Loucy (cell line): ENCODE measurements around the gene WNK2.

Experiments used
- H2AFZ ChIP-seq: fragments of 200-600 bp; sonication (generic); 2 replicates; pipeline ENCODE4 v1.6.0; 2016; ENCODE audit warnings: antibody characterized with exemption, mild to moderate bottlenecking, low read length, moderate library complexity
- H3F3A ChIP-seq: fragments of 200-600 bp; 2 replicates; pipeline ENCODE4 v1.6.0; 2016; ENCODE audit warnings: antibody characterized with exemption, low read depth, mild to moderate bottlenecking
- H3K27me3 ChIP-seq: fragments of 200-600 bp; sonication (generic); 2 replicates; pipeline ENCODE4 v1.6.1; 2014; ENCODE audit warnings: low read length, mild to moderate bottlenecking; ENCODE audit not compliant: insufficient read depth, poor library complexity, severe bottlenecking
- H3K36me3 ChIP-seq: fragments of 200-600 bp; sonication (generic); 2 replicates; pipeline ENCODE4 v1.6.1; 2016; ENCODE audit warnings: low read length; ENCODE audit not compliant: insufficient read depth
- H3K4me1 ChIP-seq: fragments of 200-600 bp; sonication (generic); 2 replicates; pipeline ENCODE4 v1.5.1; 2014; ENCODE audit warnings: low read length, mild to moderate bottlenecking; ENCODE audit not compliant: insufficient read depth, poor library complexity, severe bottlenecking
- H3K4me2 ChIP-seq: fragments of 200-600 bp; sonication (generic); 2 replicates; pipeline ENCODE4 v1.6.0; 2014; ENCODE audit warnings: antibody characterized with exemption, low read length, low read depth, mild to moderate bottlenecking; ENCODE audit not compliant: poor library complexity, severe bottlenecking
- H3K4me3 ChIP-seq: fragments of 200-600 bp; sonication (generic); 2 replicates; pipeline ENCODE4 v1.5.1; 2014; ENCODE audit warnings: low read length, mild to moderate bottlenecking, mixed read lengths; ENCODE audit not compliant: poor library complexity, severe bottlenecking
- H3K79me2 ChIP-seq: fragments of 200-600 bp; sonication (generic); 2 replicates; pipeline ENCODE4 v1.6.1; 2014; ENCODE audit warnings: low read length; ENCODE audit not compliant: insufficient read depth
- H3K9ac ChIP-seq: fragments of 200-600 bp; sonication (generic); 2 replicates; pipeline ENCODE4 v1.6.0; 2014; ENCODE audit warnings: mild to moderate bottlenecking, low read depth, low read length, moderate library complexity; ENCODE audit not compliant: poor library complexity, severe bottlenecking
- H3K9me2 ChIP-seq: fragments of 200-600 bp; sonication (generic); replicated peaks from 2 replicates; pipeline ENCODE4 v1.6.1; 2016; ENCODE audit warnings: low read depth, low read length, mixed read lengths
- H3K9me3 ChIP-seq: fragments of 200-600 bp; sonication (generic); 2 replicates; pipeline ENCODE4 v1.6.1; 2014; ENCODE audit warnings: mild to moderate bottlenecking, antibody characterized with exemption, low read length, low read depth; ENCODE audit not compliant: insufficient read depth
- H4K20me1 ChIP-seq: fragments of 200-600 bp; sonication (generic); 2 replicates; pipeline ENCODE4 v1.6.0; 2014; ENCODE audit warnings: antibody characterized with exemption, low read length, mild to moderate bottlenecking; ENCODE audit not compliant: insufficient read depth, poor library complexity, severe bottlenecking
- EZH2phosphoT487 ChIP-seq: fragments of 200-600 bp; IDR thresholded peaks from 2 replicates; pipeline ENCODE4 v1.6.1; 2018; ENCODE audit warnings: antibody characterized with exemption, mild to moderate bottlenecking, moderate library complexity, borderline replicate concordance
- TF ChIP-seq, protein P1 (sequence below): fragments of 200-600 bp; sonication (generic); conservative IDR thresholded peaks from 2 replicates; pipeline ENCODE4 v1.5.1; 2014; ENCODE audit warnings: mild to moderate bottlenecking, antibody characterized with exemption, low read length

WNK2 gene

DNA sequence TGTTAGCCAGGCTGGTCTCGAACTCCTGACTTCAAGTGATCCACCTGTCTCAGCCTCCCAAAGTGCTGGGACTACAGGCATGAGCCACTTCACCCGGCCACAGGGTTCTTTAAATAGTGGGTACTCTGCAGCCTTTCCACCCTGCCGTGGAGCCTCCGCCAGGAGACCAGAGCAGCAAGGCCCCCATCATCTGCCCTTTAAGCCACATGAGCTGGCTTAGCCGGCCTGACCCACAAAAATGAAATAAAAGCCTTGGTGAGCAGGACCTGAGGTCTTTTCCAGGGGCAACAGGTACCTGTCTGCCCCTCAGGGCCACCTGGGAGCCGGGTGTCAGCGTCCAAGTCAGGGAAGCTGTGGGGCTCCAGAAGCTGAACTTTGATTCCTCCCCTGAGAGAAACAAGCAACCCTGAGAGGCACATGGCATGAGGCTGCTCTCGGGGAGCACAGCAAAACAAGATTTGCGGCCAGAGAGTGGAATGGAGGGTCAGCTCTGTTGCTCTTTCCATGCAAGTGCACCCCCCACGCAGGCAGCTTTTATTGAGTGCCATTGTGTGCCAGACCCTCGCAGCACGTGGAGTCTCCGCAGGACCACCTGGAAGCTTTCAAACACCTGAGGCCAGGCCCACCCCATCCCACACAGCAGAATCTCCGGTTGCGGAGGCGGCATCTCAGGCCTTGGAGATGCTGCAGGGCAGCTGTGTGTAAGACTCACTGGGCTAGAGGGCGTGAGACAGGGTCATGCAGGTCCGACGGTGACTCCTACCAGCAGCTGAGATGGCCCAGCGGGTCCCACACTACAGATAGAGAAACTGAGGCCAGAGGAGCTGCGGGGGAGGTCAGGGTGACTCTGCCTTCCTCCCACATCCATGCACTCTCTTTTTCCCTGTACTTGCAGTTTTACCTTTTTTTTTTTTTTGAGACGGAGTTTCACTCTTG lies 4.8 kb upstream of the WNK2 start:
- Histone ChIP-seq H3K27me3 (no peaks in the 10 kb centered on the region), H3K9me2 (no peaks in the 10 kb centered on the region), H3K36me3 (no peaks in the 10 kb centered on the region), H3K4me3 (no peak overlapping the region), H3F3A (no peaks in the 10 kb centered on the region), H3K4me2 (no peak overlapping the region), H3K79me2 (no peaks in the 10 kb centered on the region), H4K20me1 (no peaks in the 10 kb centered on the region), H3K4me1 (no peaks in the 10 kb centered on the region), H3K9me3 (no peaks in the 10 kb centered on the region), H2AFZ (no peak overlapping the region), H3K9ac (no peak overlapping the region)
- TF ChIP-seq EZH2phosphoT487, result no peak
- TF ChIP-seq, protein P1, sequence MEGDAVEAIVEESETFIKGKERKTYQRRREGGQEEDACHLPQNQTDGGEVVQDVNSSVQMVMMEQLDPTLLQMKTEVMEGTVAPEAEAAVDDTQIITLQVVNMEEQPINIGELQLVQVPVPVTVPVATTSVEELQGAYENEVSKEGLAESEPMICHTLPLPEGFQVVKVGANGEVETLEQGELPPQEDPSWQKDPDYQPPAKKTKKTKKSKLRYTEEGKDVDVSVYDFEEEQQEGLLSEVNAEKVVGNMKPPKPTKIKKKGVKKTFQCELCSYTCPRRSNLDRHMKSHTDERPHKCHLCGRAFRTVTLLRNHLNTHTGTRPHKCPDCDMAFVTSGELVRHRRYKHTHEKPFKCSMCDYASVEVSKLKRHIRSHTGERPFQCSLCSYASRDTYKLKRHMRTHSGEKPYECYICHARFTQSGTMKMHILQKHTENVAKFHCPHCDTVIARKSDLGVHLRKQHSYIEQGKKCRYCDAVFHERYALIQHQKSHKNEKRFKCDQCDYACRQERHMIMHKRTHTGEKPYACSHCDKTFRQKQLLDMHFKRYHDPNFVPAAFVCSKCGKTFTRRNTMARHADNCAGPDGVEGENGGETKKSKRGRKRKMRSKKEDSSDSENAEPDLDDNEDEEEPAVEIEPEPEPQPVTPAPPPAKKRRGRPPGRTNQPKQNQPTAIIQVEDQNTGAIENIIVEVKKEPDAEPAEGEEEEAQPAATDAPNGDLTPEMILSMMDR, result no peak

DNA sequence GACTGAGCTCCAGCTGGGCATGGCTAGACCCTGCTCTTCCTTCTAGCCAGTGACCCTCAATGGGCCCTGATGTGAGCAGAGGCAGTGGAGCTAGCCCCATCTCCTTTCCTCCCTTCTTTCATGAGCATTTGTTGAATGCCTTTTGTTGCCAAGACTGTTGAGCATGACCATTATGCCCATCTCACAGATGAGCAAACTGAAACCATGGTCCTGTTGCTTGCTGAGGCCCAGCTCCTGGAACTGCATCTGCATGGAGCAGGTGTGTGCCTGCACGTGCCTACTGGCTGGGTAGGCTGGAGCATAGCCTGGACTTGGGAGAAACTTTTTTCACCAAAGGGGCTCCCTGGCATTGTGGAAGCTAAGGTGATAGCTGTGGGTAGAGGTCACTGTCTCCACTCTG lies 3.0 kb upstream of the WNK2 start:
- H3K79me2 ChIP-seq, result no peaks in the 10 kb centered on the region
- H2AFZ ChIP-seq, result no peak overlapping the region
- H3K9ac ChIP-seq, result no peak overlapping the region
- TF ChIP-seq, protein P1, result no peak
- no peak for TF ChIP-seq EZH2phosphoT487
- no peaks in the 10 kb centered on the region for H3K9me3 ChIP-seq
- H3K9me2 ChIP-seq, result no peaks in the 10 kb centered on the region
- H4K20me1 ChIP-seq, result no peaks in the 10 kb centered on the region
- no peak overlapping the region for H3K4me2 ChIP-seq
- no peaks in the 10 kb centered on the region for H3K27me3 ChIP-seq
- no peaks in the 10 kb centered on the region for H3K4me1 ChIP-seq
- no peaks in the 10 kb centered on the region for H3K36me3 ChIP-seq
- no peak overlapping the region for H3K4me3 ChIP-seq
- no peaks in the 10 kb centered on the region for H3F3A ChIP-seq

DNA sequence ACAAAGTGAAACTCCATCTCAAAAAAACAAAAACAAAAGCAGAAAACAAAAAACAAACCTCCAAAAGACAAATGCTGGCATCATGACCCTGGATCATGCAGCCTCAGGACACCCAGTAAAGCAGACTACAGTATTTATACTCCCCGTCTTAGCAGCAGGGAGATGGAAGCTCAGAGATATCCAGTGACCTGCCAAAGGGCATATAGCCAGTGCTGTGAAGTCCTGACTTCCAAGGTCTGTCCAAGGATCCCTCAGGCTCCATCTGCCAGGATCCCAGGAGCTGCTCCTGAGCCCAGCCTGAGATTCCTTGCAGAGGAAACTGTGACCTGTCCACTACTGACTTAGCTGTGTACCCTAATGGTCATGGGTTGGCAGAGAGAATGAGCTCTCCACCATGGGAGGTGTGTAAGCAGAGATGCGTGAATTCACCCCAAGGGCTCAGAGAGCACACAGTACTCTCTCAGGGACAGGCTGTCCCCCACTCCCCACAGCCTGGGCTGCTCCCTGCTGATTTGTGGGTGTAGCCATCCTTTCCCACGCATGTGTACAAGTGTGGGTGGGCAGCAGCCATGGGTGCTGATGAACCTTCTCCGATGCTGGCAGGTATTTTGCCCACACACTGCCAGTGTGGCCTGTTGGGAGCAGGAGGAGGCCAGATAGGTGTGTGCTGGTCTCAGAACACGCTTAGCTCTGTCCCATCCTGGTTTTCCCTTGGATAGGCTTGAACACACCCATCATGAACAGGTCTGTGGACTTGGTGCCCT lies 2.1 kb upstream of the WNK2 start:
- Histone ChIP-seq H3K4me2 (no peak overlapping the region), H3K4me3 (no peak overlapping the region), H3K9ac (no peak overlapping the region), H3K36me3 (no peaks in the 10 kb centered on the region), H3K79me2 (no peaks in the 10 kb centered on the region), H3K27me3 (no peaks in the 10 kb centered on the region), H3K4me1 (no peaks in the 10 kb centered on the region), H2AFZ (no peak overlapping the region), H3K9me3 (no peaks in the 10 kb centered on the region), H4K20me1 (no peaks in the 10 kb centered on the region), H3F3A (no peaks in the 10 kb centered on the region), H3K9me2 (no peaks in the 10 kb centered on the region)
- no peak for TF ChIP-seq EZH2phosphoT487
- TF ChIP-seq, protein P1, result no peak
